Astrocyte (in vitro differentiated cells and primary cell): Measurements from ENCODE around the gene GRID2IP. TPM values are rescaled to one million over a fixed set of nuclear protein-coding genes. Genes with fewer than 3 reads are reported as not detected.

ENCODE experiments used
- DNase-seq: peaks from one replicate; pipeline ENCODE4 v3.0.0-alpha.2; 2010; ENCODE audit warnings: low read depth
- FAIRE-seq: peaks from 2 replicates; lab custom pipeline; 2011; peaks lifted over from hg19 to GRCh38; lab: Jason Lieb, UNC
- H2AFZ ChIP-seq: 2 replicates; pipeline ENCODE4 v1.6.0; 2012; ENCODE audit warnings: low read depth, low read length, inconsistent platforms
- H3K27ac ChIP-seq: 2 replicates; pipeline ENCODE4 v1.5.1; 2011; ENCODE audit warnings: low read depth, low read length, inconsistent platforms
- H3K27me3 ChIP-seq: 2 replicates; pipeline ENCODE4 v1.6.0; 2011; ENCODE audit warnings: low read length, inconsistent platforms; ENCODE audit not compliant: insufficient read depth
- H3K36me3 ChIP-seq: 2 replicates; pipeline ENCODE4 v1.5.1; 2011; ENCODE audit warnings: low read length, inconsistent platforms; ENCODE audit not compliant: insufficient read depth
- H3K4me1 ChIP-seq: 2 replicates; pipeline ENCODE4 v1.5.1; 2011; ENCODE audit warnings: low read length, inconsistent platforms; ENCODE audit not compliant: insufficient read depth
- H3K4me2 ChIP-seq: 2 replicates; pipeline ENCODE4 v1.6.0; 2012; ENCODE audit warnings: low read length, inconsistent platforms
- H3K4me3 ChIP-seq: 2 replicates; pipeline ENCODE4 v1.5.1; 2011; ENCODE audit warnings: low read depth, mild to moderate bottlenecking, low read length, inconsistent platforms; ENCODE audit not compliant: insufficient read depth
- H3K79me2 ChIP-seq: 2 replicates; pipeline ENCODE4 v1.6.0; 2012; ENCODE audit warnings: mild to moderate bottlenecking, low read length, inconsistent platforms; ENCODE audit not compliant: insufficient read depth
- H3K9ac ChIP-seq: 2 replicates; pipeline ENCODE4 v1.6.0; 2012; ENCODE audit warnings: mild to moderate bottlenecking, low read length, inconsistent platforms
- H3K9me3 ChIP-seq: 2 replicates; pipeline ENCODE4 v1.5.1; 2012; ENCODE audit warnings: low read depth, mild to moderate bottlenecking, low read length, inconsistent platforms; ENCODE audit not compliant: insufficient read depth
- H4K20me1 ChIP-seq: 2 replicates; pipeline ENCODE4 v1.6.0; 2012; ENCODE audit warnings: low read length, inconsistent platforms; ENCODE audit not compliant: insufficient read depth
- H3K27ac Mint-ChIP-seq: one replicate; pipeline ENCODE4 v1.8.0; 2021; ENCODE audit warnings: mild to moderate bottlenecking, mixed read lengths; ENCODE audit not compliant: unreplicated experiment
- H3K27me3 Mint-ChIP-seq: one replicate; pipeline ENCODE4 v1.8.0; 2021; ENCODE audit warnings: low read depth, mixed read lengths; ENCODE audit not compliant: unreplicated experiment
- H3K36me3 Mint-ChIP-seq: one replicate; pipeline ENCODE4 v1.8.0; 2021; ENCODE audit warnings: low read depth, mixed read lengths; ENCODE audit not compliant: unreplicated experiment
- H3K4me1 Mint-ChIP-seq: one replicate; pipeline ENCODE4 v1.8.0; 2021; ENCODE audit warnings: low read depth, mixed read lengths; ENCODE audit not compliant: unreplicated experiment
- H3K4me3 Mint-ChIP-seq: one replicate; pipeline ENCODE4 v1.8.0; 2021; ENCODE audit warnings: mild to moderate bottlenecking, moderate library complexity, mixed read lengths; ENCODE audit not compliant: unreplicated experiment
- H3K9me3 Mint-ChIP-seq: one replicate; pipeline ENCODE4 v1.8.0; 2021; ENCODE audit warnings: mild to moderate bottlenecking, mixed read lengths; ENCODE audit not compliant: unreplicated experiment
- CTCF ChIP-seq: IDR thresholded peaks from 2 replicates; pipeline ENCODE4 v1.5.1; 2011; ENCODE audit warnings: low read depth, mild to moderate bottlenecking, inconsistent platforms, low read length, moderate library complexity; ENCODE audit not compliant: insufficient read depth
- EZH2 ChIP-seq: IDR thresholded peaks from 2 replicates; pipeline ENCODE4 v1.6.1; 2012; ENCODE audit warnings: mild to moderate bottlenecking, low read length, inconsistent platforms; ENCODE audit not compliant: insufficient read depth
- total RNA-seq: library from RNA; stranded (reverse); gene quantifications from 2 replicates; pipeline ENCODE4 v1.2.1, GENCODE V29; 2021

The GRID2IP gene
- total RNA-seq, 1 donor from 2014 or later: 0.09 TPM

GRCh38 chr7:6505685-6506559 is 45.3 kb downstream of the GRID2IP start:
- no peaks in the 10 kb centered on the region for H3K36me3 Mint-ChIP-seq
- no peak overlapping the region for H3K4me3 ChIP-seq
- DNase-seq (no peak), FAIRE-seq (no peak)
- H3K27ac ChIP-seq: no peak overlapping the region
- no peaks in the 10 kb centered on the region for H3K36me3 ChIP-seq
- no peak overlapping the region for H3K4me2 ChIP-seq
- no peak overlapping the region for H3K4me3 Mint-ChIP-seq
- H3K27ac Mint-ChIP-seq: no peak overlapping the region
- peaks cover 20% of the 10 kb centered on the region for H3K27me3 ChIP-seq
- H3K9ac ChIP-seq: no peak overlapping the region
- TF ChIP-seq EZH2 (no peak), CTCF (no peak)
- H3K79me2 ChIP-seq: no peaks in the 10 kb centered on the region
- H3K9me3 Mint-ChIP-seq: no peaks in the 10 kb centered on the region
- H3K27me3 Mint-ChIP-seq: peaks cover 19% of the 10 kb centered on the region
- no peak overlapping the region for H2AFZ ChIP-seq
- H3K9me3 ChIP-seq: no peaks in the 10 kb centered on the region
- no peaks in the 10 kb centered on the region for H3K4me1 ChIP-seq
- H3K4me1 Mint-ChIP-seq: no peaks in the 10 kb centered on the region
- no peaks in the 10 kb centered on the region for H4K20me1 ChIP-seq

- H4K20me1 ChIP-seq: no peaks in the 10 kb centered on the region
- Mint-ChIP-seq H3K4me3 (peak overlapping the region; percentile 45), H3K27me3 (peaks cover 21% of the 10 kb centered on the region), H3K36me3 (no peaks in the 10 kb centered on the region), H3K27ac (no peak overlapping the region), H3K4me1 (no peaks in the 10 kb centered on the region), H3K9me3 (no peaks in the 10 kb centered on the region)
- H3K27ac ChIP-seq: no peak overlapping the region
- H3K36me3 ChIP-seq: no peaks in the 10 kb centered on the region
- H3K9me3 ChIP-seq: no peaks in the 10 kb centered on the region
- peak overlapping the region; percentile 56 for H2AFZ ChIP-seq
- H3K4me3 ChIP-seq: no peak overlapping the region
- H3K4me1 ChIP-seq: no peaks in the 10 kb centered on the region
- TF ChIP-seq CTCF (no peak), EZH2 (no peak)
- peaks cover 20% of the 10 kb centered on the region for H3K27me3 ChIP-seq
- peak overlapping the region; percentile 81 for H3K4me2 ChIP-seq
- DNase-seq: no peak
- H3K79me2 ChIP-seq: no peaks in the 10 kb centered on the region
- FAIRE-seq: no peak
- H3K9ac ChIP-seq: no peak overlapping the region
Observed at GRCh38 chr7:6504996-6505395, 46.3 kb downstream of the GRID2IP start.

- Mint-ChIP-seq H3K27ac (no peak overlapping the region), H3K4me1 (no peaks in the 10 kb centered on the region), H3K4me3 (peak overlapping the region; percentile 20), H3K36me3 (no peaks in the 10 kb centered on the region), H3K27me3 (peaks cover 17% of the 10 kb centered on the region), H3K9me3 (no peaks in the 10 kb centered on the region)
- Histone ChIP-seq H3K9me3 (no peaks in the 10 kb centered on the region), H4K20me1 (no peaks in the 10 kb centered on the region), H3K27me3 (peaks cover 20% of the 10 kb centered on the region), H3K27ac (no peak overlapping the region), H3K79me2 (no peaks in the 10 kb centered on the region), H3K9ac (no peak overlapping the region), H3K4me2 (no peak overlapping the region), H3K36me3 (no peaks in the 10 kb centered on the region), H3K4me3 (no peak overlapping the region), H2AFZ (peak overlapping the region; percentile 52), H3K4me1 (no peaks in the 10 kb centered on the region)
- no peak for FAIRE-seq
- TF ChIP-seq EZH2 (no peak), CTCF (no peak)
- no peak for DNase-seq
Observed at GRCh38 chr7:6502886-6503285, 48.4 kb downstream of the GRID2IP start.
